Right lobe of liver (tissue), 6 donors: ENCODE results near the gene PRKCZ. TPM values are rescaled to one million over a fixed set of nuclear protein-coding genes. Genes with fewer than 3 reads are reported as not detected.

Experiments
- ATAC-seq, 4 donors: fragments of 200-7000 bp; cut with Tn5 transposase; one replicate each; pipeline ENCODE4 v1.9.1; 2020; ENCODE audit warnings: mild to moderate bottlenecking in 4 of 4, moderate library complexity in 4 of 4
- DNase-seq, 3 donors: peaks; one replicate each; pipeline ENCODE4 v3.0.0-alpha.2; 2020
- H3K27ac ChIP-seq, 3 donors: fragments of 200-600 bp; one replicate each; pipeline ENCODE4 v1.8.0; 2022
- H3K27me3 ChIP-seq, 2 donors: fragments of 200-600 bp; one replicate each; pipeline ENCODE4 v1.8.0; 2022
- H3K36me3 ChIP-seq, 4 donors: fragments of 200-600 bp; sonication (generic) in 1 of 4; one replicate each; pipeline versions ENCODE4 v1.5.1 to v1.8.0; 2017 to 2022; ENCODE audit warnings: control low read depth in 1 of 4
- H3K4me1 ChIP-seq, 4 donors: fragments of 200-600 bp; sonication (generic) in 1 of 4; one replicate each; pipeline versions ENCODE4 v1.5.1 to v1.8.0; 2017 to 2022; ENCODE audit warnings: control low read depth in 1 of 4
- H3K4me3 ChIP-seq, 3 donors: fragments of 200-600 bp; one replicate each; pipeline ENCODE4 v1.8.0; 2022
- H3K9me3 ChIP-seq, 4 donors: fragments of 200-600 bp; sonication (generic) in 1 of 4; one replicate each; pipeline versions ENCODE4 v1.5.1 to v1.8.0; 2017 to 2022; ENCODE audit warnings: control low read depth in 1 of 4
- CTCF ChIP-seq, 4 donors: fragments of 200-600 bp in 3 of 4; fragments of 450-650 bp in 1 of 4; IDR thresholded peaks; one replicate each; pipeline versions ENCODE4 v1.5.1 to v1.8.0; 2016 to 2022; ENCODE audit warnings: antibody characterized with exemption in 4 of 4, mild to moderate bottlenecking in 2 of 4
- POLR2A ChIP-seq: fragments of 450-650 bp; IDR thresholded peaks from one replicate; pipeline ENCODE4 v1.6.1; 2017; ENCODE audit warnings: antibody characterized with exemption, mild to moderate bottlenecking
- WGBS: methylation state at CpG from one replicate; pipeline ENCODE4 v1.1.6; 2018; ENCODE audit warnings: low coverage, low lambda C conversion rate; ENCODE audit not compliant: insufficient coverage; ENCODE audit errors: missing lambda C conversion rate; 5-methylcytosine and 5-hydroxymethylcytosine counted together
- intact Hi-C, 2 donors: fragments of 100-400 bp; cut with DNase I; formaldehyde crosslinking; loops; one replicate each; pipeline versions ENCODE4 v1.11.2 to v1.14.1; 2022
- total RNA-seq, 6 experiments: library from RNA; depleted of rRNA in 2 of 6; stranded (reverse); fragments of >200 nt in 2 of 6; fragmentation: NEBNext Ultra II Directional in 3 of 6; extraction: Animal tissue kit (Norgen Biotek cat#: 25700) in 3 of 6; gene quantifications; one replicate each; pipeline versions ENCODE4 v1.1.0 to v1.2.4, GENCODE V29; 2016 to 2023
- donor health status: DM: no; HTN: yes; CAD: no.
- donor health status: DM: no; HTN: no; CAD: no.
- donor health status: DM: no; HTN: no; CAD: no.
- donor health status: DM: no; HTN: yes; CAD: no.
- donor health status: DM: no; HTN: yes; CAD: no.

PRKCZ gene
- total RNA-seq, 6 experiments from 2014 or later, result 10.3 to 20.1 (median 15.8) TPM

GRCh38 chr1:2045468-2046173, 4.6 kb upstream of the PRKCZ start:
- Histone ChIP-seq H3K4me1 (peaks cover 0 to 44% (median 8%) of the 10 kb centered on the region in 4 donors), H3K9me3 (no peaks in the 10 kb centered on the region), H3K4me3 (no peak overlapping the region), H3K27ac (no peak overlapping the region), H3K36me3 (no peaks in the 10 kb centered on the region), H3K27me3 (no peaks in the 10 kb centered on the region)
- intact Hi-C loops, result loop anchor here in 1 of 2 donors (5.0 kb wide), 1 partner anchor 98 kb away; no protein-coding TSS in a partner anchor
- WGBS, result 64% methylated on average over 10 of the region's 15 CpGs
- TF ChIP-seq POLR2A, result no peak
- no peak for TF ChIP-seq CTCF (IDR thresholded peaks at IDR 0.05)
- ATAC-seq (no peak), DNase-seq (no peak)

- TF ChIP-seq POLR2A (no peak), CTCF (IDR thresholded peaks at IDR 0.05) (peak; percentile 68 to 94 (median 89))
- intact Hi-C loops, result loop anchor here in 1 of 2 donors (5.0 kb wide), 1 partner anchor 99 kb away; no protein-coding TSS in a partner anchor
- peak overlapping the region; percentile 25 to 51 (median 42) for H3K4me3 ChIP-seq
- H3K36me3 ChIP-seq, result no peaks in the 10 kb centered on the region
- peak; percentile 88 to 91 (median 91) for DNase-seq
- peak; percentile 58 to 67 (median 66) for ATAC-seq
- peak overlapping the region in 2 of 3 donors; percentile 78 to 90 for H3K27ac ChIP-seq
- H3K9me3 ChIP-seq, result no peaks in the 10 kb centered on the region
- 11% methylated on average over 11 of the region's 20 CpGs for WGBS
- H3K27me3 ChIP-seq, result no peaks in the 10 kb centered on the region
- peaks cover 0 to 44% (median 8%) of the 10 kb centered on the region in 4 donors for H3K4me1 ChIP-seq
Observed at GRCh38 chr1:2046174-2046917, 3.9 kb upstream of the PRKCZ start.

GRCh38 chr1:2046953-2047748, 3.1 kb upstream of the PRKCZ start:
- Histone ChIP-seq H3K27me3 (no peaks in the 10 kb centered on the region), H3K9me3 (no peaks in the 10 kb centered on the region), H3K4me3 (peak overlapping the region; percentile 25 to 51 (median 42)), H3K4me1 (peaks cover 0 to 44% (median 8%) of the 10 kb centered on the region in 4 donors), H3K27ac (peak overlapping the region in 2 of 3 donors; percentile 78 to 90), H3K36me3 (no peaks in the 10 kb centered on the region)
- intact Hi-C loops, result loop anchor here in 1 of 2 donors (5.0 kb wide), 1 partner anchor 100 kb away; no protein-coding TSS in a partner anchor
- WGBS, result 23% methylated on average over 8 of the region's 25 CpGs
- DNase-seq (peak; percentile 83 to 94 (median 94)), ATAC-seq (peak; percentile 70 to 81 (median 75))
- peak in 1 of 4 donors; percentile 5 for TF ChIP-seq CTCF (IDR thresholded peaks at IDR 0.05)
- peak; percentile 38 for TF ChIP-seq POLR2A
